C4-2B (cell line): ENCODE data around the gene ABCA4.

Experiments
- CTCF ChIP-seq: fragments of 450-650 bp; conservative IDR thresholded peaks from 2 replicates; pipeline ENCODE4 v1.5.1; 2017; ENCODE audit warnings: mild to moderate bottlenecking
- ZFX ChIP-seq: fragments of 450-650 bp; IDR thresholded peaks from 2 replicates; pipeline ENCODE4 v1.6.1; 2017

DNA sequence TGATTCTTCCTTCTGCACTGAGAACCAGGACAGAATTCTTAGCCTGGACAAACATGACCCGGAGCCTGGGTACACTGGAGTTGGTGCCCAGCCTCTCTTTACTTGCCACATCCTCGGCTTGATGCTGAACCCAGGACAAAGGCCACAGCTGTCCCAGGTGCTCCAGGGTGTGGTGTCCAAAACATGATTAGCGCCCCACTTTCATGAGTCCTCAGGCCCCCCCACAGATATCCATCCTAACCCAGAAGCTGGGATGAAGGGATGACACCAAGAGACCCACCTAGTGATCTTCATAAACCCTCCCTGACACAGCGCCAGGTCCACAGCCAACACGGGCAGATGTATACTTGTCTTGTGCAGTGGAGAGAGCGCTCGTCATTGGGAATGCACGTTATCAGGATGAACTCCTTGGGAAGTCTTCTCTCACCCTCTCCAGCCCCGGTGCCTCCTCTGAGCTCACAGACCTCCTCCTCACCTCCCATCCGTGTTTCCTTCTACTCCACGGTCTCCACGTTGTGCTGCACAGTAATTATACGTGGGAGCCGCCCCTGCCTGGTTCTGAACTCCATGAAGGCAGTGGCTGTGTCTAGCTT is 3.6 kb downstream of the ABCA4 start:
- TF ChIP-seq CTCF, result no peak
- no peak for TF ChIP-seq ZFX
